HG03175 (cell line): ENCODE results near the gene C2orf69.
A peak's percentile ranks its signal among the peaks of the same experiment; 100 is the strongest.
"Not testable (repeated sequence)": the region's sequence is repeated elsewhere in the genome, so short reads cannot be mapped to it uniquely, and the experiment has no call there.

Experiments used
- ATAC-seq: cut with Tn5 transposase; IDR thresholded peaks from one replicate; pipeline ENCODE4 v1.9.1; 2021; ENCODE audit warnings: mild to moderate bottlenecking, moderate library complexity; ENCODE audit not compliant: unreplicated experiment

The C2orf69 gene

DNA sequence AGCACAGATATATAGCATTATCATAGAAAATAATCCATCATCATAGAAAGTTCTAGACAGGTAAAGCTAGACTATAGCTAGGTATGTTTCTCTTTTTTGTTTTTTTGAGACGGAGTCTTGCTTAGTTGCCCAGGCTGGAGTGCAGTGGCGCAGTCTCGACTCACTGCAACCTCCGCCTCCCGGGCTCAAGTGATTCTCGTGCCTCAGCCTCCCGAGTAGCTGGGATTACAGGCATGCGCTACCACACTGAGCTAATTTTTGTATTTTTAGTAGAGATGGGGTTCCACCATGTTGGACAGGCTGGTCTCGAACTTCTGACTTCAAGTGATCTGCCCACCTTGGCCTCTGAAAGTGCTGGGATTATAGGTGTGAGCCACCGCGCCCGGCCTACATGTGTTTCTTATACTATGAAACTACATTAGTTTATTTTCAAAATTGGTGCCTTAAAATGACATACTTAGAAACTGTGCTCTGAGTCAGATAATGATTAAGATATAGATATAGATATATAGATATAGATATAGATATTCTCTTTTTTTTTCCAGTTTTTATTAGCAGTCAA lies 1.5 kb downstream of the C2orf69 start:
- not testable (repeated sequence) for ATAC-seq

DNA sequence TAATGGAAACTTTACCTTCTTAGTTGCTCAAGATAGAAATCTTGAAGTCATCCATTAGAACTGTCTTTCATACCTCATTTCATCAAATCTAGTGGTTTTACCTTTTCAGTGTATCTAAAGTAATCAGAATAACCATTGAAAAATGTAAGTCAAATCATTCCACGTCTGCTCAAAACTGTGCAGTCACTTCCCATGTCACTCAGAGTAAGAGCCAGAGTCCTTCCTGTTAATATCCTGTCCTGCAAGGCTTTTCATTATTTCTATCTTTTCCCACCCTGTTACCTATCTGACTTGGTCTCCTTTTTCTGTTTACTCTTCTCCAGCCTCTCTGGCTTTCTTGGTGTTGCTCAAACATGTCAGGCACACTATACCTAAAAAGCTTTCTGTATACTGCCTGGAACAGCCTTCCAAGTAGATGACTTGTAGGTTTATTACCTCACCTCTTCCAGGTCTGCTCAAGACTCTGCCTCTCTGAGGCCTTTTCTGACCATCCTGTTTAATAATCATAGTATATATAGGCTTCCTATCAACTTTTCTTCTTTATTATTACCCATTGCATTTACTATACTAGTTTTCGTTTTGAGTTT lies 3.4 kb downstream of the C2orf69 start:
- ATAC-seq = no peak

DNA sequence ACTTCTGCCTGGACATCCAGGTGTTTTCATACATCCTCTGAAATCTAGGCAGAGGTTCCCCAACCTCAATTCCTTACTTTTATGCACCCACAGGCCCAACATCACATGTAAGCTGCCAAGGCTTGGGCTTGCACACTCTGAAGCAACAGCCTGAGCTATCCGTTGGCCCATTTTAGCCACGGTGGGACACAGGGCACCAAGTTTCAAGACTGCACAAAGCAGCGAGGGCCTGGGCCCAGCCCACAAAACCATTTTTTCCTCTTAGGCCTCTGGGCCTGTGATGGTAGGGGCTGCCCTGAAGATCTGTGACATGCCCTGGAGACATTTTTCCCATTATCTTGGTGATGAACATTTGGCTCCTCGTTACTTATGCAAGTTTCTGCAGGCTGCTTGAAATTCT lies 5.9 kb downstream of the C2orf69 start:
- ATAC-seq = no peak

DNA sequence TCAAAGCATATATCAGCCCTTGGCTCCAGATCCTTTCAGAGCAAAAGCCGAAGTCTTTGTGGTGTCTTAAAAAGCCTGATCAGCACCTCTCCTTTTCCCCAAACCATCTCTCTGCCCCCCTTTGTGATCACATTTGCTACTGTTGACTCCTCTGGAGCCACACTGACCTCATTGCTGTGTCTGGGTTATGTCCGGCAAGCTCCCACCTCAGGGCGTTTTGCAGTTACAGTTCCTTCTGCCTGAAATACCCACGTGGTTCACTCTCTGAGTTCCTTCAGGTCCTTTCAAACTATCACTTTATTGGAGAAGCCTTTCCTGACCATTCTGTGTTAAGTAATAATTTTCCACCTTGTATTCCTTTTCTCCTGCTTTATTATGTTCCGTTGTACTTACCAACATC lies 11.8 kb downstream of the C2orf69 start:
- ATAC-seq = no peak

DNA sequence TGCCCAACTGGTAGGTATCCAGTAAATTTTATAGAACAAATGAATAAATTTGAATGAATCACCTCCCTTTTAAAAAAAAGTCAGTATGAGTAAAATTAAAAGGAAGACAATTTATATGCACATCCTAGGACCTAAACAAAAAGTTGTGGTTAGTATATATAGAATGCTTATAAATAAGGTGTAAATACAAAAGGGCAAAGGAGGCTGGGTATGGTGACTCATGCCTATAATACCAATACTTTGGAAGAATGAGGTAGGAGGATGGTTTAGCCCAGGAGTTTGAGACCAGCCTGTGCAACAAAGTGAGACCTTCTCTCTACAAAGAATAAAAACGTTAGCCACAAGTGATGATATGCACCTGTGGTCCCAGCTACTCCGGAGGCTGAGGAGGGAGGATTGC lies 12.8 kb downstream of the C2orf69 start:
- no peak for ATAC-seq

DNA sequence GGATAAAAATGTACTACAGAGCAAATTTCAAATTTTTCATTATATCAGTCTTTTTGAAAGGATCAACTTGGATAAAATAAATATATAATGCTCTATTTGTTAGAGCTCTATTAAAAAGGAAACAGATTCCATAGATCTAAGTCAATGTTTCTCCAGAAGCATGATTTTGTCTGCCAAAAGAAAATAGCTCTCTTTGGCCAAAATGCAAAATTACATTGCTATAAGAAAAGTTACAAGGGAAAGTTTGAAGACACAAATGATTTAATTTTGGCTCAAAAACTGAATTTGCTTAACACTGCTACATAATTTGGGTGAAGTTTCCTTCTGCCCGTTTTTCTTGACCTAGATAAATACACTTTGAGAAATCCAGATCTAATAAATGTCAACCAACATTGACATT lies 15.7 kb downstream of the C2orf69 start:
- no peak for ATAC-seq

DNA sequence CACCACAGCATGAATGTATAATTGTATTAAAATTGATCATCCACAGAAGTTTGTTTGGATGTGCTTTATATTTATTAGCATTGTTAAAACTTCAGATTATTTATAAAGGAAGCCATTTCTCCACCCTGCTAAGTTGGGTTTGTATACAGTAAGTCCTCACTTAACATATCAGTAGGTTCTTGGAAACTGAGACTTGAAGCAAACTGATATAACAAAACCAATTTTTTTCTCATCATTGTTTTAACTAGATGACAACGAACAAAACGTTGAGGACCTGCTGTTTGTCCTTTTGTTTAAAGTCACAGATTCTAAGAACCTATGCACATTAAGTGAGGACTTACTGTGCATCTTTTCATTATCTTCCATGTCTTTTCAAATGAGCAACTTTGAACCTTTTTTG lies 17.1 kb downstream of the C2orf69 start:
- no peak for ATAC-seq

DNA sequence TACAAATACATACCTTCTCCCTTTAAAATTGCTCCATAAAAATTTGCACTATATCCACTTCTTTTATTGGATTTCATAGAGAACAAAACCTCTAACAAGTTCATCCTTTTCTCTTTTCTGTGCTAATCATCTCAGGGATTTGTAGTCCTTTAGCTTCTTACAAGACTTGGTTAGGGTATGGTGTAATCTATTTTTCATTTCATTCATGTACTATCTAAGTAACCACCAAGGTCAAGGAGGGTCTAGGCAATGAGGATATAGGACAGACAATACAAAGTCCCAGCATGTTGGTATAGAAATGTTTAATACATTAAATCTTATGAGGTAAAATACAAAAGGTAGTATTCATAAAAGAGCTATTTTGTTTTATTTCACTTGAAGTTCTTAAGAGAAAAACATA lies 17.5 kb downstream of the C2orf69 start:
- no peak for ATAC-seq

DNA sequence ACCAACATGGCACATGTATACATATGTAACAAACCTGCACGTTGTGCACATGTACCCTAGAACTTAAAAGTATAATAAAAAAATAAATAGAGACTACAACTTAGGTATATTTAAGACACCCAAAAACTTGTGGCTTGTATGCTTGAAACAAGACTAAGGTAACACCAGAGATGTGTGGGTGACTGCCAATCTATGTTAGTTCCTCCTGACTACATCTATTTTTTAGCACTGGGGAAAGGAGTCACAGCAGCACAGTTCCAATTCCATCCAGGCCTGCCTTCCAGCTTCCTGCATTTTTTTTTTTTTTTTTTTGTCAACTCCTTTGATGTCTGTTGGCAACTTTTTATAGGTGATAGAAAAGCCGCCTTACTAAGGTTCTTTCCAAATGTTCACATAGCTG lies 18.2 kb downstream of the C2orf69 start:
- no peak for ATAC-seq

DNA sequence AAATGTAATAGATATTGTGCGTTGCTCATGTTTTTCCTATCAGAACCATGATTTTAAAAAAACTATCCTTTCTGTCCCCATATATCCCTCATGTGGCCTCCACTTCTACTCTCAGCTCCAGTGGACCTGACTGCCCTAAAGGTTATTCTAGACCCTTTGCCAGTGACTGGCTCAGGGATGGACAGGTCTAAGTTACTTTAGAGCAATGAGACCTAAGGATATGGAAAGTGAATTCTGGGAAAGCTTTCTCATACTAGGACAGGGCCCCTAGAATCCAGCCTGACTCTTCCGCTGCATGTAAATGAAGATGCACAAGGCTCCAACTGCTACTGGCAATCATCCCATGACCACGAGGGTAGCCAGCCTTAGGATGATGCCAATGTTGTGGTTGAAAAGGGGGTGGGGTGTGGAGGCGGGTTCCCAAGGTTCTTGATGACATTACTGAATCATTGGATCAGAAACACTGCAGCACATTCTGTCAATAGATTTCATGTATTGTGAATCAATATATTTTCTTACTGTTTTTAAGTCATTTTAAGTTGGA lies 21.3 kb downstream of the C2orf69 start:
- no peak for ATAC-seq

DNA sequence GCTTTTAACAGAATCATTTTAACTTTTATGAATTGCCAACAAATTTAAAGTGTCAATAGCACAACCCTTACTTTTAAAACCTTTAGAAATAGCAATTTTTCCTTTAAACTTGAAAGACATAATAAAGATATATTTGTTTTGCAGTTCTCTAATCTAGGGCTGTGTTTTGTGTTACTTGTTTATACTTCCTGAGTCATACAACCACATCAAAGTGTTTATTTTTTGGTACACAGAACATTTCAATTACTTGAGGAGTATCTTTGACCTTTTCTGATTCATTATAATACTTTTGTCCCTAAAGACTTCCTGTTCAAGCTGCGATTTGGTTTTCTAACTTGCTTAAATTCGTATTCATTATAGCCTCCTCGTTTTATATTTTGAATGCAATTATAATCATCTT lies 22.4 kb downstream of the C2orf69 start:
- no peak for ATAC-seq

DNA sequence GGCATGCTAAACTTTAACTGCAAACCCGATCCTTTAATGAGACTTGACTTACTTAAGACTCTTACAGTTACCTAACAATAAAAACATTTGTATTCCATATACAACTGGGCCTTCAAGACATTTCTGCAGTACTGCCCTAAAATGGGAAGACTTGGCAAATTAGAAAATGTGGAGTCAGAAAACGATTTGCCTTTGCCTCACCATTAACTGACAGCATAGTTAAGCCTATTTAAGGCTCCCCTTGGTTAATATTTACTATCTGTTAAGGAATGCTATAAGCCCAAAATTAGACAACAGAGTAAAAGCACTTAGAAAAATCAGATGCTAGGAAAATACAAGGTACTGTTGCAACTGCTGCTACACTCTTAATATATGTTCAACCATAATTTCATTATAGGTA lies 25.5 kb downstream of the C2orf69 start:
- ATAC-seq = no peak

DNA sequence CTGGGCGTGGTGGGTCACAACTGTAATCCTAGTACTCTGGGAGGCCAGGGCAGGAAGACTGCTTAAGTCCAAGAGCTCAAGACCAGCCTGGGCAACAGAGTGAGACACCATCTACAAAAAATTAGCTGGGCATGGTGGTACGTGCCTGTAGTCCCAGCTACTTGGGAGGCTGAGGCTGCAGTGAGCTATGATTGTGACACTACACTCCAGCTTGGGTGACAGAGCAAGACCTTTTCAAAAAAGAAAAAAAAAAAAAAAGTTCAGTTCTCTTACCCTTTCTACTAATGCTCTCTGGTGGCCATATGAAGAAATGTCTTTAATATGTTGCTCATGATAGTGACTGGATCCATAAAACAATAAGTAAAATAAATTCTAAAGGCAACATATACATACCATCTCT lies 29.3 kb downstream of the C2orf69 start:
- ATAC-seq = no peak

DNA sequence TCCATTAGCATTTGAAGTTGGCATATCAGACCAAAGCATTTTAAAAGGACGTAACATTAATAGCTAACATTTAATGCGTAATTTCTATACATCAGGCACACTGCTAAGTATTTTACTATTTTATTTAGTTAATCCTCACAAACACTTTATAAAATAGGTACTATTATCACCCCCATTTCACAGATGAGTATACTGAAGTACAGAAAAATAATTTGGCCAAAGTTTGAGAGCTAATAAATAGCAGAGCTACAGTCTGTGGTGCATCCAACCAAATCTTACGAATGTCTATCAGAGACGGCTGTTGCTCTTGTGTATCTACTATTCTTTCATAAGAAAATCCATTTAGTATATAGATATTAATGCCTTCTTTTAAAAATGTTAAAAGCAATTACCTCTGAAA lies 32.3 kb downstream of the C2orf69 start:
- ATAC-seq = no peak

DNA sequence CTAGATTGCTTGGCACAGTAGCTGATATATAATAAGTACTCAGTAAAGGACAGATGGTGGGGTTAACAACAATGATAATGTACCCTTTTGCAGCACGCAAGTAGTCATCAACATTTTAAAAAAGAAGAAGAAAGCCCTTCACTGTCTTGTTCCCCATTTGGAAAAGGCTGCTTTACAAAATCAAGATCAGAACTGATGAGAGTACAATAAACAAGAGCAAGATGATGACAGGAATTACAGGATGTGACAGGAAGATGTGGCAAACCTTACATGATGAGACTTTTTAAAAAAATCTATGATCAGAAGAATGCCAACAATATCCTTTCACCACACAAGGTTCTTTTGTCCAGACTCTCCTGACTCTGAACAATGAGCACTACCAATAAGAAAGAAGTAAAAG lies 35.1 kb downstream of the C2orf69 start:
- no peak for ATAC-seq

DNA sequence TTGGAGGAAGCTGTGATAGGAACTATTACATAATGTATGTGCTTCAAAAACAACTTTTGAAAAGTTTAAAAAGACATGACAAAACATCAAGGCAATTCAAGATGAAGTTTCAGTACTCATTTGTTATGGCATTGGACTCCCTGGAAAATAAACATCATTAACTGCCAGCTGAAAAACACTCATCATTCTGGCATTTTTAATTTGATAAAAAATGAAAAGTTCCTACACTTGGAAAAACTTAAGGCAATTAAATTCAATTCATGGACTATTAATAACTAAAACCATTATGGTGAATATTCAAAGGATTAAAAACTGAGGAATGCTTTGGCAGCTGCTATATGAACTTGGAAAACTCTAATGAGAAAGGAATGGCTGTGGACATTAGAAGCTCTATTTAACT lies 35.7 kb downstream of the C2orf69 start:
- ATAC-seq = no peak

DNA sequence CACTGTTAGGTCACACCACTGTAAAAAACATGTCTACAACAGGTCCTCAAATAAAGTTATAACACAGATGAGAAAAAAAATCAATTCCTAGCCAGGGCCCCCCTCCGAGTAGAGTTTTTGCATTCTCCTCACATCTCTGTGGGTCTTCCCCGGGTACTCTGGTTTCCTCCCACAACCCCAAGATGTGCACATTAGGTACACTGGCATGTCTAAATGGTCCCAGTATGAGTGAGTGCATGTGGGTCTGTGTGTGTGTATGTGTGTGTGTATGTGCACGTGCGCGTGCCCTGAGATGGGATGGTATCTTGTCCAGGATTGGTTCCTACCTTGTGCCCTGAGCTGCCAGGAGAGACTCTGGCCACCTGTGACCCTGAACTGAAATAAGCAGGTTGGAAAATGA lies 39.3 kb downstream of the C2orf69 start:
- no peak for ATAC-seq

DNA sequence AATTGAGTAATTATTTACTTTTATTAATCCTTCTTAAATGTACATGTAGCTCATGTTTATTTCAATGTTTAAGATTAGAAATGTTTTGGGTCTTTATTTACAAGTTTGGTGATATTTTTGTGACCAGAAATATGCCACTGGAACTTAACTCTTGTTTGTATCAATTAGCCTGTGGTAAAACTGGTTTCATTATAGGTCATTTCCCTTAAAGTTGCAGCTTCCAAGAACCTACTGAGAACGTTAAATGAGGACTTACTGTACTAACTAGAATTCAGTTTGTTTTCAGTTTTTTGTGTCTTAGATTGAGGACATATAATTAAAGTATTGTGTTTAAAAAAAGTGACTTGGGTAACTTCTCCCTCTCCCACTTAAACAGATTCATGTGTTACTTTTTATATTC lies 39.9 kb downstream of the C2orf69 start:
- ATAC-seq = no peak

DNA sequence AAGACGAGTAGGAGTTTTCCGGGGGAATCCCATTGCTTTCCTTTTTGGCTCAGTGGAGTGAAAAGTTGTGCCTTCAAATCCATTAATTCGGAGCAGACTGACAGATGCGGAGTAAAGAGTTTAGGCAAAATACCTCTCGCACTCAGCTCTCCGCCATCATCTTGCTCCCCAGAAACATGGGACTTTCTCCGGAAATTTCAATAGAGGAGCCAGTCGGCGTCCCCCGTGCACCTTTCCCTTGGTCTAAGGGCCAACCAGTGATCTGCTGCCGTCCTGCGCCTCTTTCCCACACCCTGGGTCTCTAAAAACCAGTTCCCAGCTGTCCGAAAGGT lies 43.9 kb downstream of the C2orf69 start:
- ATAC-seq = peak; percentile 38

DNA sequence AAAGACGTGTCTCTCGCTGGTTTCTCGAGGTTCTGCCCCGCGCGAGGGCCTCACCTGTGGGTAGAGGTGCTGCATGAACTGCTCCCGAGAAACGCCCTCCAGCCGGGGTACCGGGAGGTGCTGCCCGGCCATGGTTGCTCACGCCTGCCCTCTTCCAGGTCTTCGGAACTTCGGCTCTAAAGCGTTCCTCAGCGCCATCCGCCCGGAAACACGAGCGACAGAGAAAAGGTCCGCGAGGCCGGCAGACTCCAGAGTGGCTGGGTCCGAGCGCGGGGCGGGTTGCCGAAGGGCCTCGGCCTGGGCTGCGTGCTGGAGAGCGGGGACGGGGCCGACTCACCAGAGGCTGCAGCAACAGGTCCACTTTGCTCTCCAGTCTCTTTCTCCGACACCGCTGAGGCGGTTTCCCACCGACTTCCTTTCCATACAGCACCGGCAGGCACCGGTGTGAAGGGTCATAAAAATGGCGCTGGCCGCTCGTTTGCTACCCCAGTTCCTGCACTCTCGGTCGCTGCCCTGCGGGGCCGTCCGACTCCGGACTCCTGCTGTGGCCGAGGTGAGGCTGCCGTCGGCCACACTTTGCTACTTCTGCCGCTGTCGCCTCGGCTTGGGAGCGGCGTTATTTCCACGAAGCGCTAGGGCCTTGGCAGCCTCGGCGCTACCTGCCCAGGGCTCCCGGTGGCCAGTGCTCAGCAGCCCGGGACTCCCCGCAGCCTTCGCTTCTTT lies 44.4 kb downstream of the C2orf69 start, which contains the start of the genes MAIP1 and TYW5:
Gene MAIP1 (plus strand): TSS at position 244 of the 723 bp plus-strand sequence. CDS start 217 bp downstream, at position 461.
Gene TYW5 (minus strand): TSS at position 153 of the 723 bp plus-strand sequence. CDS start 21 bp downstream, at position 132.
- peak; percentile 86 for ATAC-seq

DNA sequence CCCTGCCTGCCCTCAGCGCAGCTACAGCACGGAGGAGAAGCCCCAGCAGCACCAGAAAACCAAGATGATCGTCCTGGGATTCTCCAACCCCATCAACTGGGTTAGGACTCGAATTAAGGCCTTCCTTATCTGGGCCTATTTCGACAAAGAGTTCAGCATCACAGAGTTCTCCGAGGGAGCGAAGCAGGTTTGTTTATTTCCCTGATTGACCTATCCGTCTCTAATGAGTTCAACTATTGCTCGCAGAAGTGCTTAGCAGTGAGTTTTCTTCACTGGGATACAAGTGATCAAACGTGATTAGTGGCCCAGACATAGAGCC lies 44.9 kb downstream of the C2orf69 start:
- peak; percentile 2 for ATAC-seq

DNA sequence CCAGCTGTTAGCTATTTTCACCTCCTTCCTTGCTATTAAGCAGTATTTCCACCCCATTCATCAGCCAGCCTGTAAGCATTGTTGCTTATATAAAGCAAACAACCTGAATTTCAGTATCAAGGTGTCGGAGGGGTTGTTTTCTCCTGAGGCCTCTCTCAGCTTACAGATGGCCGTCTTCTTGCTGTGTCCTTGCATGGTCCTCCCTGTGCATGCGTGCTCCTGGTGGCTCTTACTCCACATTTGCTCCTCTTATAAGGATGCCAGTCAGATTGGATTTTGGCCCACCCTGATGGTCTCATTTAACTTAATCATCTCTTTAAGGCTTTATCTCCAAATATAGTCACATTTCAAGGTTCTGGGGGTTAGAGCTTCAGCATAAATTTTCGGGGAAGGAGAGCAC lies 46.9 kb downstream of the C2orf69 start:
- ATAC-seq = no peak
